Measurements from ENCODE around the gene FHOD3.
"Not testable (repeated sequence)": the region's sequence is repeated elsewhere in the genome, so short reads cannot be mapped to it uniquely, and the experiment has no call there.

The FHOD3 gene

GRCh38 chr18:36454848-36455458 is 157.4 kb downstream of the FHOD3 start:
- FAIRE-seq, result no peak

DNA sequence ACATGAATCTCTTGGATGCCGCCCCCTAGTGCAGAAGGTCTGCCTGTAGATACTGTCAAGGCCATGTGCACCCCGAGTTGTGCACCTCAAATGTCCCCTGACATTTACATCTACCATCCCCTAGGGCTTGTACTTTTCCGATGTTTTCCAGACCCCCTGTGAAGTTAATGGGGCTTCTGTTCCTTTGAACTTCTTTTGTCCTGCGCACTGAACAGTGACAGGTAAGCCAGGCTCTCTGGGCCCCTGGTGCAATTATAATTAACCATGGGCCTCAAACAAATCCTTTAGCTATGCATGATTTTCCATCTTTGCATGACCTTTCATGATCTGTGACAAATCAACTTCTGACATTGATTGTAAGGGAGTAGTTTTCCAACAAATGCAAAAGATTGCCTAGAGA is 158.4 kb downstream of the FHOD3 start:
- FAIRE-seq, result no peak

- no peak for FAIRE-seq
Measured at GRCh38 chr18:36456622-36457021, 159.1 kb downstream of the FHOD3 start.

- no peak for FAIRE-seq
Measured at GRCh38 chr18:36457683-36458082, 160.2 kb downstream of the FHOD3 start.

- no peak for FAIRE-seq
Measured at GRCh38 chr18:36458306-36458705, 160.8 kb downstream of the FHOD3 start.

- FAIRE-seq, result no peak
Measured at GRCh38 chr18:36459203-36459602, 161.7 kb downstream of the FHOD3 start.

- no peak for FAIRE-seq
Measured at GRCh38 chr18:36459786-36460185, 162.3 kb downstream of the FHOD3 start.

GRCh38 chr18:36460324-36460850 is 162.9 kb downstream of the FHOD3 start:
- no peak for FAIRE-seq

DNA sequence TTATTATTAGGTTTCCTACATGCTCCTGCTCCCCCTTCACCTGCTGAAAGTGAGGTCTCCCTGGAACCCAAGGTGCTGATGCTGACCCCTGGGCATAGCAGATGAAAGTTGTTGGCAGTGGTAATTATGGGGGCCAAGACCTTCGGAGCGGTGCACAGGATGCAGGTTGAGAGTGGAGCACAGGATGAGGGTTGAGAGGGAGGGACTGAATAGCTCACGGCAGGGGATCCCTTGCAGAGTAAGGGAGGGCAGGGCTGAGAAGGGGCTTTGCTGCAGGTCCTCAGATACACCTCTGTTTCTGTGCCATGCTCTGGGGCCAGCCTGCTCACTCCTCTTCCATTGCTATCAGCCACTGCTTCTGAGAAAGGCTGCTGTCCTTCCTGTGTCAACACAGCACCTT is 163.3 kb downstream of the FHOD3 start:
- no peak for FAIRE-seq

DNA sequence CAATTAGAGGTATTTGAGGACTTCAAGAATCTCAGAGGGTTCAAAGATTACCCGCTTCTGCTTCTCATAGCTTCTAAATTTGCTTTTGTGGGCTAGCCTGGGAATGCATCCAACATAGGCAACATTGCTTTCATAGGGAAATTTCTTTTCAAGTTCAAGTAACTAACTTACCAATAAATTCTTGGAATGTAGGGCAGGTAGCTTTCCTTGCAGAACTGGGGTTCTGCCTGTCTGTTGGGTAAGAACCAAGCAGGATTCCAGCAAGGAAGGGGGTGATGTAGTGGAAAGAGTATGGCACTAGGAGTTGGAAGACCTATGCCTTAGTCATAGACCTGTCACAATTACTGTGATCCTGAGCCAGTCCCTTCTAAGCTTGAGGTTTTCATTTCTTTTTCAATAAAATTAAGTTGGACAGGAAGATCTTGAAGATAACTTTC is 164.1 kb downstream of the FHOD3 start:
- no peak for FAIRE-seq

GRCh38 chr18:36463516-36463915 is 166.0 kb downstream of the FHOD3 start:
- not testable (repeated sequence) for FAIRE-seq

DNA sequence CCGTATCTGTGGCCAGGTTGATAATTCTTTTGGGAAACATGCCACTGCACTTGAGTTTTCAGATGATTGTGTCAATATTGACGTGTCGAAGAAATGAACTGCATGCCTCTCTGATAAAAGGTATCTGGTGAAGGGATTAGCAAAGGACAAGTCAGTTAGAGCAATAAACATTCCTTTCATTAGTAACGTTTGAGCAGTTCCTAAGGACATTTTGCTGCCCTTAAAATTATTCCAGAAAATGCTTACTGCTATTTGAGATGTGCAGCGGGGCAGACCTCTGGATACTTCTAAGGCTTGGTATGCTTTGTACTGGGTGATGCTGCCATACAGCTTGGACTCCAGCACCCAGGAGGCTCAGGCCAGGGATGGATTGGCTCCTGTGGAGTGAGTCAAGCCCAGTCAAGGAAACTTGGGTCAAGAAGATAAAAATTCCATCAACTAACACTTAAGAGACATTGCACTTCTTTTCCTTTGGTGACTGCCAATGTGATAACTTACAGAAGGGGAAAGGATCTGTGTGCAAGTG is 166.7 kb downstream of the FHOD3 start:
- no peak for FAIRE-seq

- FAIRE-seq, result no peak
Measured at GRCh38 chr18:36465276-36465675, 167.8 kb downstream of the FHOD3 start.

DNA sequence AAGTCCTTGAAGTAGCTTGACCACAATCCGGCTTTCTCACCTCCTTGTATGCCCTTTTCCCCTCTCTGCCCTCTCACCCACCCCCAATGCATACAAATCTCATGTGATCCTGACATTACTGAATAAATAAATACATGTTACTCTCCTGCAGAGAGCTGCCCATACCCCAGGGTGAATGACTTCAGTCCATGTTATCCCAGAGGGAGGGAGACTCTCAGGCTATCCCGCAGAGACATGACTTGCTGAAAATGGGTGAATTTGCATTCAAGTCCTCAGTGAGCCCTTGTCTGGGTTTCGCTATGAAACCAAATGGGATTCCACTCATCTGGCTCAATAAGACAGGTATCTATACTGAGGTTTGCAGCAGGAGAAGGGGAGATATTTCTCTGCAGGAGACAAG is 168.5 kb downstream of the FHOD3 start:
- no peak for FAIRE-seq

GRCh38 chr18:36467614-36468013 is 170.1 kb downstream of the FHOD3 start:
- no peak for FAIRE-seq

DNA sequence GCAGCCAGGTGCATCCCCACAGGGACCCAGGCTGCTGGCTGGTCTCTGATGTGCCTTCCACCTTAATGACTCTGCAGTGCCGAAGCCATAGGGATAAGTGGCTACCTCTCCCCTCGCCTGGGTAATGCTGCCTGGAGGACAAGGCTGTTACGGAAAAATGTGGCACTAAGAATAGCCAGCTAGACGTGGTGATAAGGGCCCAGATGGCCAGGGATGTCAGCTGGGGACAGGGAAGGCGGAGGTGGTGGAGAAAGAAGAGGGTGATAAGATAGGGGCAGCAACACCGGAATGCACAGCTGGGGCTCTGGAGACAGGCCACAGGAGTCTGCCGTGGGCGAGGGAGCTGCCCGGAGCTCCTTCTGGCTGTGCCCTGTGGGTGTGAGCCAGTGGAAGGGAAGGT is 170.6 kb downstream of the FHOD3 start:
- no peak for FAIRE-seq

DNA sequence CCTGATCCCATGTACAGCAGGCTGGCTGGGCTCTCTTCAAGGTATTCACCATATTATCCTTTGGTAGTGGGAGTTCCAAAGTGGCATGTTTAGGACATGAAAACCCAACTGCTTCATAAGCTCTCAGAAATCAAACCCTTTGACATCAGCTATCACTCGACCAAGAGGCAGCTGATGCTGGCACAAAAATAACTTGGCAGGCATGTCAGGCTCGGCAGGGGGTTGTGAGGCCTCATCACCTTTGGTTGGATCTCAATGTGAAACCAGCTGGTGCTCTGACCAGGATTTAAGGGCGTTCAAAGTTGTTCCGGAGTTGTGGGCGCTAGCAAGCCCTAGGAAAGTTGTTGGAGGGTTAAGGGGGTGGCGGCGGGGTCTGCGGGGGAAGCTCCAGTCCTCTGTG is 171.9 kb downstream of the FHOD3 start:
- FAIRE-seq, result no peak

DNA sequence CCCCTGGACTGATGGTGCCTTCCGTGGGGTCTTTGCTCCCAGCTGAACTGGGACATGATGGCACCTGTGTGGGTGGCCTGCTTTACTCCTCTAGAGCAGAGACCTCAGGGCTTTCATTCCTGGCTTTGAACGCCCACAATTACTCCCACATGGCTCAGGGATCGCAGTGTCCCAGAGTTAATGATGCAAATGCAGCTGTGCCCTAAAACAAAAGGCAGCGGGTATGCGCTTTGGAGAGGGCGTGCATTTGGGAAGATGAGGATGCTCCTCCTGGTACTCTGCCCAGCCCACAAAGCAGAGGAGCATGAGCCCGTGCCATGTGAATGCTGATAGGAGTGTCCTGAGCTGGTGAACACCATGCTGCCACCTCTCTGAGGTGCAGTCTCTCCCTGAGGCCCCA is 173.4 kb downstream of the FHOD3 start:
- no peak for FAIRE-seq

DNA sequence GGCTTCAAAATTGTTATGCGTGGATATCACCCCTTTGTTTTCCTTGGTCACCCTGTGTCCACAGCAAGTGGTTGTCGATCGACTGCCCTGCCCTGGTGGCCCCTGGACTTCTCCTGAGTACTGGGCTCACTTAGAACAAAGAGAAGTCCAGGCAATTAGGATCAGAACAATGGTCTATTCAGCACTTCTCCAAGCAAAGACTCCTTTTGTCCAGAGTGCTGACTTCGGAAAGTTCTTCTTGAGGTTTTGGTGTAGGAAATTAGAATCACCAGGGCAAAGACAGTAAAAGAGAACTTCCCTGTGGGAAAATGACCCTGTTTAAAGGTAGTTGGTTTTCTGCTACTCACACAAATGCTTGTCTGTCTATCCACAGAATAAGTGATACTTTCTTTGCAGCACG is 173.9 kb downstream of the FHOD3 start:
- FAIRE-seq, result no peak

DNA sequence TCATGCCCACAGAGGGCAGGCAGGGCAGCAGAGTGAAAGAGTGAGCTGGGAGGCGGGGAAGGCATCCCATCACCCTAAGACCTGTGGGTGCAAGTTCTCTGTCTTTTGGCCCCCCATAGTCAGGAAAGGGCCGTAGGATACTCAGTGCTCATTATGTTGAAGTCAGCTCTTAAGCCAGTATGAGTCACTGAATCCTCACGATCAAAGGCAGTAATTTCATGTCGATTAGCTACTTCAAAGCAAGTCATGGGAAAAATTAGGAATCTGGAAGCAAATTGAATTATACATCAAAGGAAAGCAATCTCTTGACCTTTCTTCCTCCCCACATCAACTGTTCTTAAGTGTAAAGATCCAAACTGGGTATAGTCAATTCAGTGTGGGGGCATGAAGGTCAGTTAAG is 178.9 kb downstream of the FHOD3 start:
- FAIRE-seq, result no peak

GRCh38 chr18:36477776-36478175 is 180.3 kb downstream of the FHOD3 start:
- FAIRE-seq, result no peak

GRCh38 chr18:36481201-36481657 is 183.7 kb downstream of the FHOD3 start:
- FAIRE-seq, result no peak

DNA sequence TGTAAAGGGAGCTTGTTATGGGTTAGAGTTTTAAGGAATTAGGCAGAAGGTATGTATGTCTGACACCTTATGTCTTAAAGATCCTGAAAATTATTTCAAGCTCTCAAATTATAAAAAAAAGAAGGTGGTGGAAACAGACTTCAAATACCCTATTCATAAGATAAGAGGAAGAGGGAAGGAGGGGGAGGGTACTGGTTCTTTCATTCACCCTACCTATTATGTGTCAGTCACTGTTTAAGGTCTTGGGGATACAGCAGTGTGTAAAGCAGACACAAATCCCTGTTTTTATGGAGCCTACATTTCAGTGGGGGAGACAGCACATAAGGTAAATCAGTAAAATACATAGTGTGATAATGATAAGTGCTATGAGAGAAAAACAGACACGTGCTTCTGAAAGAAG is 184.4 kb downstream of the FHOD3 start:
- no peak for FAIRE-seq

DNA sequence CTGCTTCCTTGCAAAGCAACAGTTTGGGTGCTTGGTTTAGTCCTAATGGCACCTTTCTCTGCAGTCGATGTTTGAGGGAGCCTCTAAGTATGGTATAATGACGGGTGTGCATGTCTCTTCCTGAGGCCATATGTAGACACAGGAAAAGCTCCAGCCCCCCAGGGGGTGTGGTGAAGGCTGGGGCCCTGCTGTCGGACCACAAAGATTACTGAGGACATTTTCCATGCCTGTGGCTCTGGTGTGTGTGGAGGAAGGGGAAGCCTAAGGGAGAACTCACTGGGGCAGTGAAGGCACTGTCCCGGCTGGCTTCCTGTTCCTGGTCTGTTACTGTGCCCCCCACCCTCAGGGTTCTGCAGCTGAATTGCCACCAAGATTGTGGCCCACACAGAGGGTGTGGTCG is 187.1 kb downstream of the FHOD3 start:
- no peak for FAIRE-seq

DNA sequence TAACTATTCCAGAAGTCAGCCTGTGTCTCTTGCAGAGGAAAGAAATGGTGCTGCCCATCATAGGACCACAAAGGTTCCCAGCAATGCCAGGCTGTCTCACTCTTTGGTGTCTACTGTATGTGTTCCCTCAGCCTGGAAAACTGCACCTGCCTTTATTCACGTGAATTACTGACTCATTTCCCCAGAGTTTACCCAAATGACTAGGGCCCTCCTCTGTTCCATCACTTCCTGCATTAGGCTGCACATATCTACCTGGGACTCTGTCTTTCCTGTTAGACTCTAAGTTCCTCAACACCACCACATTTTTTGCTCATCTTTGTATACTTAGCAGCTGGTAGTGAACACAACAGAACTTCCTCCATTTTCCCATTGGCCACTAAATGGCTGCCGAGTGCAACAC is 188.3 kb downstream of the FHOD3 start:
- FAIRE-seq, result no peak
